IPS DF 19.7 (cell line): ENCODE data around the gene CCDC86.

ENCODE experiments used
- DNase-seq: peaks from one replicate; pipeline ENCODE4 v3.0.0-alpha.2; 2013; ENCODE audit warnings: low read depth, low spot score

The CCDC86 gene

DNA sequence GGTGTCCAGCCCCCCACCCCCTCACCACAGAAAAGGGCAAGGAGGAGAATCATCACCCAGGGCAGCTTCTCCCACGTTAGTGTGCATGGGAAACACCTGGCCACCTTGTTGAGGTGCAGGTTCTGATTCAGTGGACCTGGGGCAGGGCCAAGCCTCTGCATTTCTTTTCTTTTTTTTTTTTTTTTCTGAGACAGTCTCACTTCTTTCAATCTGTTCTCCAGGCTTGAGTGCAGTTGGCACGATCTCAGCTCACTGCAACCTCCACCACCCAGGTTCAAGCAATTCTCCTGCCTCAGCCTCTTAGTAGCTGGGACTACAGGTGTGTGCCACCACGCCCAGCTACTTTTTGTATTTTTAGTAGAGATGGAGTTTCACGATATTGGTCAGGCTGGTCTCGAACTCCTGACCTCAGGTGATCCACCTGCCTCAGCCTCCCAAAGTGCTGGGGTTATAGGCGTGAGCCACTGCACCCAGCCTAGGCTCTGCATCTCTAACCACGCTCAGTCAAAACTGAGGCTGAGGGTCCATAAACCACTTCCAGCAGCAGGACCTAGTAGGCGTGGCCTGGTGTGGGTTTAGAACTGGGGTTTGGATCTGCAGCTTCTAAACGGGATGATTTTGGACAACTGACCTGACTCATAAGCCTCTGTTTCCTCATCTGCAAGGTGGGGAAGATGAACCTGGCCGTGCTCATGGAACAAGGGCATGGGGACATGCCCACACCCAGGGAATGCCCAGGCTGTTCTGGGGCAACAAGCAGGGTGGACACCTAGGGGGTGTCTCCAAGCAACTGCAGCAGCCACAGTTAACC, 26.2 kb downstream of the CCDC86 start:
- no peak for DNase-seq

DNA sequence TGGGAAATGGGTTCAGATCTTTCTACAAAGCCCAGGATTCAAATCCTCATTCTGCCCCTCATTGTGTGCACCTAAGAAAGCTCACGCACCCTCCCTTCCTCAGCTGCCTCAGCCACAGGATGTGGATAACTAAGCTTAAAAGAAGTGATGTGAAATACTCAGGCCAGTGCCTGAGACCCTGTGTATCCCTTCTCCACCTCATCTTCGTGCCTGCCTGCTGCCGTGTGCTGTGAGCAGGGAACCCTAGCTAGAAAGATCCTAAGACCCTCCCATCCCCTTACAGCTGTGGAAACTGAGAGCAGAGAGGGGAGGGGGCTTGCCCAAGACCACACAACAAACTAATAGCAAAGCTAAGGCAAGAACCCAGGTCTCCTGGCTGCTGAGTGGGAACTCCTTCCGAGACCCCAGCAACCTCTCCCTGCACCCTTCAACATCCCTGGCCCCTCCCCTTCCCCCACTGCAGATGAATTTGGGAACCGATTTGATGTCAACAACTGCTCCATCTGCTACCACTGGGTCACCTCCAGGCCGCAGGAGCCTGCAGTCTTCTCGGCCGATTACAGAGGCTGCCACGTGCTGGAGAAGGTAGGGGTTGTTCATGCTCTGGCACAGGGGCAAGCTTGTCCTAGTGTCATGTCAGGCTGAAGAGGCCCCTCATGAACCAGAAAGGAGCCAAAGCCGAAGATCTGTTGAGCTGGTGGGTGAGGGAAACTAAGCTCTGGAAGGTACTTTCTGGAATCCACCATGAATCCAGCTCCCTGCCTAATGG, 27.0 kb downstream of the CCDC86 start:
- no peak for DNase-seq

DNA sequence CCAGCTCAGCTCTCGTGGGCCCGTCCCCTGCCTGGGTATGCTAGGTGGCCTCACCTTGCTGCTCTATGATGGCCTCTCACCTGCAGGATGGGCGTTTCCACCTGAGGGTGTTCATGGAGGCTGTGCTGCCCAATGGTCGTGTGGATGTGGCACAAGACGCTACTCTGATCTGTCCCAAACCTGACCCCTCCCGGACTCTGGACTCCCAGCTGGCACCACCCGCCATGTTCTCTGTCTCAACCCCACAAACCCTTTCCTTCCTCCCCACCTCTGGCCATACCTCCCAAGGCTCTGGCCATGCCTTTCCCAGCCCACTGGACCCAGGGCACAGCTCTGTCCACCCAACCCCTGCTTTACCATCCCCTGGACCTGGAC, 27.5 kb downstream of the CCDC86 start:
- DNase-seq: no peak

DNA sequence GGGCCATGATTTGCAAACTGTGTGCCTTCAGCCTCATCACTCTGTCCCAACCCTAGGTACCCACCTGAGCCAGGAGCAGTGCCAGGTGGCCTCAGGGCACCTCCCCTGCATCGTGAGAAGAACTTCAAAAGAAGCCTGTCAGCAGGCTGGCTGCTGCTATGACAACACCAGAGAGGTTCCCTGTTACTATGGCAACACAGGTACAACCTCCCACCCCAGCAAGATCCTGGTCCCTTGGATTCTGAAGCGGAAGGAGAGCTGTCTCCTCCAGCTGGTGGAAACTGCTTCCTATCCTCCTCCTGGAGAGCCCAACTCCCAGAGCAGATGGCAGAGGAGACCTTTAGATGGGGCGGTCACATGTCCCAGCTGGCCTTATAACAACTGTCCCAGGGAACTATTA, 28.4 kb downstream of the CCDC86 start:
- DNase-seq: no peak

DNA sequence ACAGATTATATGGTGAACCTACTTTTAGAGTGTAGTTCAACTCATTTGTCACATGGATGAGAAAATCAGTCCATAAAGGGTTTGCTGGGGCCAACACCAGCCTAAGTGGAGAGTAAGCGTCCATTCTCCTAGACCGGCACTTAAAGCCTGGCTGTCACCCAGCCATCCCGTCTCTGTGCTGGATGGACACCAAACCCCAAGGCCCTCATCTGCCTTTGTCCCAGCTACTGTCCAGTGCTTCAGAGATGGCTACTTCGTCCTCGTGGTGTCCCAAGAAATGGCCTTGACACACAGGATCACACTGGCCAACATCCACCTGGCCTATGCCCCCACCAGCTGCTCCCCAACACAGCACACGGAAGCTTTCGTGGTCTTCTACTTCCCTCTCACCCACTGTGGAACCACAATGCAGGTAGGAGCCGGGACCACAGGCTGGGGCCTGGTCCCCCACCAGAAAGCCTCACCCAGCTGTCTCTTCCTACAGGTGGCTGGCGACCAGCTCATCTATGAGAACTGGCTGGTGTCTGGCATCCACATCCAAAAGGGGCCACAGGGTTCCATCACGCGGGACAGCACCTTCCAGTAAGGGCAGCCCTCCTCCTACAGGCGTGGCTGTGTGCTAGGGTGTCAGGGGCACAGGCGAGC, 28.9 kb downstream of the CCDC86 start:
- DNase-seq: no peak

DNA sequence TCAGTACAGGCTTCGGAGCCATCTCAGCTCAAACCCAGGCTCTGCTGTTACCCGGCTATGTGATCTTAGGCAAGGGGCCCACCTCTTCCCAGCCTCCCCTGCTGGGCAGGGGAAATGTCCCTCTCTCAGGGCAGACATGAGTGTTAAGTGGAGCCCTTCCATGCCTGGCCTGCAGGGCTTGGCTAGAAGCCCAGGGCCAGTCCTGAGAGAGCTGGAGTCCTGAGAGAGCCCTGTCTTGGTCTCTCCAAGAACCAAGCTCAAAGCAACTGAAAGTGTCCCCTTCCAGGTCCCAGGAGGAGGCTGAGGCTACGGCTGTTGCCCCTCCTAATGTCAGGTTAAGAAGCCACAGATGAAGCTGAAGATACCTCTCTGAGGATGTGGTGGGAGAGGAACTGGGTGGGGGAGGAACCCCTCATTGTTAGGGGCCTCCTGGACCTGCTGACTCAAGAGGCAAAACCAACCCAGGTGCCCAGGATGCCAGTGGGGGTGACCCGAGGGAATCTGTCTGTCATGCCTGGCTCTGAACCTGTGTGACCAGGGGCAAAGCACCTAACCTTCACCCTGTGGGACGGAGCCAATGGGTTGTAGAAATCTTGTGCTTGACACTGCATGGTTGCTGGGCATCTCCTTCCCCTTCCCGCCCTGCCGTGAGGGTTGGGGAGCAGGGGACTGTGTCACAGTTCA, 29.6 kb downstream of the CCDC86 start:
- DNase-seq: no peak

DNA sequence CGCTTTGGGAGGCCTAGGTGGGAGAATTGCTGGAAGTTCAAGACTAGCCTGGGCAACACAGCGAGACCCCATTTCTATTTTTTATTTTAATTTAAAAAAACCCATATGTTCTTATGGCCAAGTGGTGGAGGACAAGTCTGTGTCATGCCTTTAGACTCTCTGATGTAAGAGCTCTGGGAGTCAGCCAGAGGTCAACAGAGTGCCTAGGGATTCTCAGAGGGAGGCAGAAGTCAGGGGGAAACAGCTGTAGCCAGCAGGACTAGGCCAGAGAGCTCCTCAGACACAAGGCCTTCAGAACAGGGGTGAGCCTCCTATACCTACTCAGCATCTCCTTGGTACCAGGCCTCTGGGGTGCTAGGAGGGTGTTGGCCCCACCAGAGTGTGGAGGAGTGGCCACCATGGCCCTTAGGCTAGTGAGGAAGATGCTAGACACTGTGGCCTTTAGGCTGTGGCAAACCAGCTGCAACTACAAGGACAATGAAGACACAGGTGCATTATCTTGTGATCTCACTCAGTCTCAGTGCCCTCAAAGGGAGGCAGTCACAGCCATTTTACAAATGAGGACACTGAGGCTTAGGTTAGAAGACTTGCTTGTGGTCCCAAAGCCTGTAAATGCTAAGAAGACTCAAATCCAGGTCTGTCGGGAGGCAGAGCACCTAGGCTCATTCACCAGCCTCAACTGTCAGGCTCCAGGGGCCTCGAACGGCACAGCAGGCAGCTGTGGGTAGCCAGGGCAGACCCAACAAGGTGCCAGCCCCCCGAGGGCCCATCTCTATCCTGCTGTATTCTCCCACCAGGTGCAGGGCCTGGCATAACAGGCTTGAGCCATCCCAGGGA, 30.4 kb downstream of the CCDC86 start:
- DNase-seq: no peak

DNA sequence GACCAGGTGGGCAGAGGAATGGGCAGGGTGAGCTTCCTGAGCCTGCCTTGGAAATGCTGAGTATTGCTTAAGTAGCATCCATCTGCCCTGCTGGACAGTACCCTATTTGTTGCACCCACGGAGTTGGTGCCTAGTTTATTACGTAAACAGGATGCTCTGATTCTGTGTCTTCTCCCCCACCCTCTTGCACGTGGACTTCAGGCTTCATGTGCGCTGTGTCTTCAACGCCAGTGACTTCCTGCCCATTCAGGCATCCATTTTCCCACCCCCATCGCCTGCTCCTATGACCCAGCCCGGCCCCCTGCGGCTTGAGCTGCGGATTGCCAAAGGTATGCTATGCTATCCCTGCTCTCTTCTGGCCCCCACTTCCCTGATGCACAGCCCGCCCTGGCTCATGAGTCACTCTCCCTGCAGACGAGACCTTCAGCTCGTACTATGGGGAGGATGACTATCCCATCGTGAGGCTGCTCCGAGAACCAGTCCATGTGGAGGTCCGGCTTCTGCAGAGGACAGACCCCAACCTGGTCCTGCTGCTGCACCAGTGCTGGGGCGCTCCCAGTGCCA, 31.1 kb downstream of the CCDC86 start:
- DNase-seq: no peak

DNA sequence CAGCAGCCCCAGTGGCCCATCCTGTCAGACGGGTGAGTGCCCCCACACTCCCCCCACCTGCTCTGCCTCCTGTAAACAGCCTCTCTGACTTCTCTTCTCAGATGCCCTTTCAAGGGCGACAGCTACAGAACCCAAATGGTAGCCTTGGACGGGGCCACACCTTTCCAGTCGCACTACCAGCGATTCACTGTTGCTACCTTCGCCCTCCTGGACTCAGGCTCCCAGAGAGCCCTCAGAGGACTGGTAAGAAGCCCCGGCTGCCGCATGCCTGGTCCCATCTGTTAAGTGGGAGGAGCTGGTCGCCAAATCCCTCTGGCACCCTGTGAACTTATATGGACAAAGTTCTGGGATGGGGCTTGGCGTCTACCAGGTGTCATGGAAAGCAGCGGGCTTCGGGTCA, 31.6 kb downstream of the CCDC86 start:
- no peak for DNase-seq

DNA sequence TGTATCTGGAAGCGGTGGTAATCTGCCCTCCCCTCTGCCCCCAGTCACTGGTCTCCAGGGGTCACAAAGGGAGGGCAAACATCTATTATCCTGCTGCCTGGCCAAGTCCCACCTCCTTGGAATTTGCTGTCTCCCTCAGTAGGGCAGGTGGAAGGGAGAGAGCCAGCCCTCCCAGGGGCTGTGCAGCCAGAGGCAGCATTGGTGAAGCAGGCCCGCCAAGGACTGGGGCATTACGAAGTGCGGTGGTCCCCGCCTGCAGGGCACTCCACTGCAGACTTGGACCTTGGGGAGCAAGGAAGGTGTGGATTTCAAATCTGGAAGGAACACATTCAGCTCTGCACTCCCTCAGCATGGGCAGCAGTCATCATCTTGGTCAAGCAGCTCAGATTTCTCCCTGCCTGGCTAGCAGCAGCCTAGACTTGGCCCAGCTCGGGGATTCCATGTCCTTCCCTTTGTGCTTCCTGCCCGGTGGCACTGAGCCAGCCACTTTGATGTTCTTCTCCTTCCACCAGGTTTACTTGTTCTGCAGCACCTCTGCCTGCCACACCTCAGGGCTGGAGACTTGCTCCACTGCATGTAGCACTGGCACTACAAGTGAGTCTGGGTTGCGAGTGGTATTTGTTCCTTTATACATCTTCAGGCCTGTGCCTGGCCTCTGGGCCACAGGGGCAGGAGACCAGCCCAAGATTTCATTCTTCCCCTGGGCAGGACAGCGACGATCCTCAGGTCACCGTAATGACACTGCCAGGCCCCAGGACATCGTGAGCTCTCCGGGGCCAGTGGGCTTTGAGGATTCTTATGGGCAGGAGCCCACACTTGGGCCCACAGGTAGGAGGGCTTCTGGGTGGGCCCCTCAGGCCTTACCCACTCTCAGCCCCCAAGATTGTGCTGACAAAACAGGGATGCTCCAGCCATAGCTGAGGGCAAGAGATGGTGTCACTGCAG, 32.8 kb downstream of the CCDC86 start:
- DNase-seq: no peak

DNA sequence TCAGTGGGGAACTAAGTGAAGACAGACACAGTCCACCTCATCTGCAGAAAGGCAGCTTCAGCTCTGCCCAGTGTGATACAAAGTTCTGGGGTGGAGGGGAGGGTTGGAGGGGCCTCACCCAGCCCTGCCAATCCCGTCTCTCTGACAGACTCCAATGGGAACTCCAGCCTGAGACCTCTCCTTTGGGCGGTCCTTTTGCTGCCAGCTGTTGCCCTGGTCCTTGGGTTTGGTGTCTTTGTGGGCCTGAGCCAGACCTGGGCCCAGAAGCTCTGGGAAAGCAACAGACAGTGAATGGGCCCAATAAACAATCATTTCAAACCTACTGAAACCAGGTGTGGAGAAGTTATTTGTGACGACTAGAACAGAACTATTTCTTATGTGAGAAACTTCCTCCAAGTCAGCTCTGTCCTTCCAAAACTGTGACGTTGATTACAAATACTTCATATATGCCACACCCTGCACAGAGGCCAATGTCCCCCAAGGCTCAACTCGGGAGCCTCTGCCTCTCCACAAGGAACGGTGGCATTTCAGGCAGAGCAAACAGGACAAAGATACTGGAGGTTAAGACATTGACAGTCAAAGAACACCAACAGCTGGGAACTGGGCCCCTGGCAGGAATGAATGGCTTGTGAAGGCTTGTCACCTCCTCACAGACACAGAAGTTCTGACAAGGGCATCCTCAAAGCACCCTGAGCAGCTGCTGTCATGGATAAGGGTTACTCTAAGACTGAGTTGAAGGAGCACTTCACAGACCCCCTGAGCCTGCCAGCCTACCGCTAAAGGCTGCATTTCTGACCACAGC, 33.7 kb downstream of the CCDC86 start:
- no peak for DNase-seq

DNA sequence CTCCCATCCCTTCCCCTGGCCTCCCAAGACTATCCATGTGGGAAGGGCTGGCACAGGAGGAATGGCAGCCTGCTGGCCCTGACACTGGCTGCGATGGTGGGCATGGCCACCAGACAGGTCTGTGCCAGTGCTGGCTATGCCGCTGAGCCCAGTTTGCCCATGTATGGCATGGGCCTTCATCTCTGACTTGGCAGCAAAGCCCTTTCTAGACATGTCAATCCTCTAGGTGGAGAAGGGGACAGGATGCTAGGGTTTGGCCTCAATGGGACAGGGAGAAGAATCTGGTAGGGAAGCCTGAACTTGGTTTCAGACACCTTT, 34.2 kb downstream of the CCDC86 start:
- DNase-seq: no peak

DNA sequence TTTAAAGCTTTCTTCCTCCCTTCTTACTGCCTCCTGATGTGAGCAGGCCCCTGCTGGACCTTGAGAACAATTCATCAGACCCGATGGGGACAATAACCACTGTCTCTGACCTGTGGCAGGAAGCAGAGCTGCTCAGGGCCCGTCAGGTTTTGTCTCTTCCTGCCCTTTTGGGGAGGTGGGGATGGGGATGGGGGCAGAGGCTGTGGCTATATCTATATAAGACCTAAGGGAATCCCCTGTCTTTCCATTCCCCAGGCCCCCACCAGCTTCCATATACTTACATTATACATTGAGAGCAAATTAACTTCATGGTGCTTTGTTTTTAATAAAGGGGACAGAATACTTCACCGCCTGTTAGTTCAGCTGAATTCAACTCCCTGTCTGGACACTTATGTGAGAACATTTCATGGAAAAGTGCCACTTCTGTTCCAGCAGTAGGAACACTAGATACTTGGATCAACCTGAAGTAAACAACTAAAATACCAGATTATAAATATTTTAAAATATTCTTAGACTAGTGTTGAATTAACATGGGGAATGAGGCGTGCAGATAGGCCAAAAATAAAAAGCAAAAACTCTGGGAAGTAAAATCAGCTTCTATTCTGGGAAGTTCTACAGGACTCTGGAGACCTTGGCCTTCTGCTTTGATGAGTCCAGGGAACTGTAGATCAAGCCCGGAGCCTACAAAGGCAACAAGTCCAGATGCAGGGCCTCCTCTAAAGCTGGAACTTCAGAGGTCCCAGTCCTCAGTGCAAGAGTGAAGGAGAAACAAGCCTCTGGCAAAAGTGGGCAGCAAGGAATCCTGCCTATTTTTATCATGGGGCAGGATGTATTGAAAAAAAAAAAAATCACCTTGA, 36.6 kb downstream of the CCDC86 start:
- DNase-seq: no peak

DNA sequence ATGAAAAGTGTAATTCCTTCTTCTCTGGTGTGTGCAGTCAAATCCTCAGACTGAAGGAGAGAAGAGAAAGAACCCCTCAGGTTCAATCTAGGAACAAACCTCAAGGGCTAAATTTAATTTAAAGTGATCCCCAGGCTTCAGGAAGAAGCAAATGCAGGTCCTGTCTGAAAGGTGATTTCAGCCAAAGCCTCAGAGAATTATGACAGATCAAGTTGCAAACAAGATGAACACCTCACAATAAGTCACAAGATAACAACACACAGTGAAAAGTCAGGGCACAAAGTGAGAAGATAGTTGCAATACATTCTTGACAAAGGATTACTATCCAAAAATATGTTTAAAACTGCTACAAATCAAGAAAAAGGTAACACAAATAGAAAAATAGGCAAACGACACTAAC, 37.2 kb downstream of the CCDC86 start:
- no peak for DNase-seq

DNA sequence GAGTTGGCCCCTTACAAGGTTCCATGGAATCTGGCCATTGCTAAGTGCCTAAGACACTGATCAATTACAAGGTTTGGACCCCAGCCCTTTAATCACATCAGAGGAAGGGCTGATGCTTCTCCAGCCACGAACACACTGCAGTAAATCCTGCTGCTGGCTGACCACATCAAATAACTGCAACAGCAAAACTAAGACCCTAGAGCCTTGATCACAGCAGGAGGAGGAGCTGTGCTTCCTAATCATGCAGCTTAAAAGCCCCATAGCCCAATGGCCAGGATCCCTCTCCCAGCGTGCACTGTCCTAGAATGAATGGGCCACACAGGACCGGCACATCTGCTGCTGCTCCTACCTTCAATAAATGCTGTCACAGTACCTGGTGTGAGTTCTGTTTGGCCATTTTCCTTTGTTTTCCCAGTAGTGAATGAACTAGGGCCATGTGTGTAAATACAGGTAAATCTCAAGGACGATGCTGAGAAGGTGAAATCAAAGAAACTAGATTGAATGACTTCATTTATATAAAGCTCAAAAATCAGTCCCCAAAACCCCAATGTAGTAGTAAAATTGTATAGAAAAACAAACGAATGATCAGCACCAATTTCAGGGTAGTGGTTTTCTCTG, 38.2 kb downstream of the CCDC86 start:
- DNase-seq: no peak

DNA sequence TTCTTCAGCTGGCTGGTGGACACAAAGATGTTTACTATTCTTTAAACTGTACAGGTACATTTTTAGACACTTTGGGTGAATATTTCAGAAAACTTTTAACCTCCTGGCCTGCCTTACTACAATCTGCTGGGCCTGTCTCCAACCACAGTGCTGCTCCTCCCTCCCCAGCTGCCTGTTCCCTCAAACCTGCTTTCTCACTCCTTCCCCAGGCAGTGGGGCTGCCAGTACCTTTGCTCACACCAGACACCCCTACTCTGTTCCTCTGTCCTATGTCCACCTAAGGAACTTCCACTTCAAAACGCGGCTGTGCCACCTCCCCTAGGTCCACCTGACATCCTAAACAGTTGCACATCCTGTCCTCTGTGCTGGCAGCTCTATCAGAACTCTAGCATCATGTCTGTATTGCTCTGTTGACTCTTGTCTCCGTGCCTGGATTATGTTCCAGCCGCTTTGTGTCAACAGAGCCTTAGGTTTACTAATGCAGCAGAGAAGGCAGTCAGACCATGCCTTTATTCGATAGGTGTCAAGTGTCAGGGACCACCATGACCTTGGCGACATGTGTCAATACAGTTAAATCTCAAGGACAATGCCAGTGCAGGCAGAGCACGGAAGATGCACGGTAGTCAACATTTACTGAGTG, 38.9 kb downstream of the CCDC86 start:
- no peak for DNase-seq

DNA sequence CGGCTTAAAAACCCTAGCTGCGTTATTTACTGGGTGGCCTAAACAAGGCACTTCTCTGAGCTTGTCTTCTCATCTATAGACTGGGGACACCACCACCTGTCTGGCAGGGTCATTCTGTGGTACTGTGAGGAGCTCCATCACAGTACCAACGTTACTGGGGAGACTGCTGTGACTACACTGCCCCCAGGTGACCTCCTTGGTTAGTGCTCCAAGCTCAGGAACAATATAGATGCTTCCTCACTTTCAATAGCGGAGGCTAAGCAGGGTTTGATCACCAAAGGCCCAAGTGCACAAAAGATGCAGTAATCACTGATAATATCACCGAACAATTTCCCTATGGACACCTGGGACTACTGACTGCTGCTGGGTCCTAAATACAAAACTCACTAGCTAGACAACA, 45.6 kb downstream of the CCDC86 start:
- no peak for DNase-seq
